Neural progenitor cell (in vitro differentiated cells): ENCODE data around the gene SLC25A42.

Experiments used
- CTCF ChIP-seq: fragments of 200-600 bp; sonication (generic); IDR thresholded peaks from 2 replicates; pipeline ENCODE4 v1.5.1; 2017; ENCODE audit warnings: antibody characterized with exemption, mild to moderate bottlenecking
- EZH2 ChIP-seq: fragments of 200-600 bp; sonication (generic); IDR thresholded peaks from 2 replicates; pipeline ENCODE4 v1.6.1; 2017; ENCODE audit warnings: antibody characterized with exemption, mild to moderate bottlenecking, moderate library complexity
- EZH2phosphoT487 ChIP-seq: fragments of 200-600 bp; sonication (generic); IDR thresholded peaks from 2 replicates; pipeline ENCODE4 v1.6.1; 2017; ENCODE audit warnings: antibody characterized with exemption

GRCh38 chr19:19087676-19088075 lies 23.9 kb downstream of the SLC25A42 start:
- TF ChIP-seq CTCF (no peak), EZH2phosphoT487 (no peak), EZH2 (no peak)
